Retina (tissue), 1 donor: Measurements from ENCODE around the gene LDB2.
A peak's percentile ranks its signal among the peaks of the same experiment; 100 is the strongest.

Experiments used
- DNase-seq: peaks from one replicate; pipeline ENCODE4 v3.0.0-alpha.2; 2016

The LDB2 gene

GRCh38 chr4:16627999-16628398 lies 270.4 kb downstream of the LDB2 start:
- no peak for DNase-seq

DNA sequence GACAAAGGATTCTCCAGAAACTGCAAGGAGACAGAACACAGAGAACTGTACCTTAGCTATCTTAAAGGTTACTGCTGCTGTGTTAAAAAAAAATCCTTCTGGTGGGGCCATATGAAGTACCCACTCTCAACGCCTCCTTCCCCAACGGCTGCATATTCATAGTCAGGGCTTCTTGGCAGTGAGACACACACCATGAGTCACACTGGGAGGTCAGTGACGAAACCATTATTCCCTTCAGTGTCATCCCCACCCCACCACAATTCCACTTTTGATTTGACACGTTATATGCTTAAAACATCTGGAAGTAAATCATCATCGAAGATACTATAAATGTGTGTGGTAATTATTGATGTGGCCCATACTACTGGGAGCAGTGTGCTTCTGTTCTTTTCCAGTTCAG lies 271.5 kb downstream of the LDB2 start:
- no peak for DNase-seq

GRCh38 chr4:16622826-16623225 lies 275.6 kb downstream of the LDB2 start:
- no peak for DNase-seq

- DNase-seq, result no peak
Measured at GRCh38 chr4:16617435-16617834, 281.0 kb downstream of the LDB2 start.

- peak; percentile 34 for DNase-seq
Measured at GRCh38 chr4:16617011-16617410, 281.4 kb downstream of the LDB2 start.

GRCh38 chr4:16609170-16609758 lies 289.2 kb downstream of the LDB2 start:
- no peak for DNase-seq

GRCh38 chr4:16608611-16609125 lies 289.8 kb downstream of the LDB2 start:
- no peak for DNase-seq

- DNase-seq, result no peak
Measured at GRCh38 chr4:16608123-16608522, 290.3 kb downstream of the LDB2 start.

- DNase-seq, result no peak
Measured at GRCh38 chr4:16607241-16608066, 291.0 kb downstream of the LDB2 start.

GRCh38 chr4:16606691-16607090 lies 291.8 kb downstream of the LDB2 start:
- DNase-seq, result no peak

- DNase-seq, result no peak
Measured at GRCh38 chr4:16603178-16603577, 295.3 kb downstream of the LDB2 start.

- DNase-seq, result no peak
Measured at GRCh38 chr4:16598597-16599206, 299.7 kb downstream of the LDB2 start.

- DNase-seq, result no peak
Measured at GRCh38 chr4:16597845-16598596, 300.4 kb downstream of the LDB2 start.

DNA sequence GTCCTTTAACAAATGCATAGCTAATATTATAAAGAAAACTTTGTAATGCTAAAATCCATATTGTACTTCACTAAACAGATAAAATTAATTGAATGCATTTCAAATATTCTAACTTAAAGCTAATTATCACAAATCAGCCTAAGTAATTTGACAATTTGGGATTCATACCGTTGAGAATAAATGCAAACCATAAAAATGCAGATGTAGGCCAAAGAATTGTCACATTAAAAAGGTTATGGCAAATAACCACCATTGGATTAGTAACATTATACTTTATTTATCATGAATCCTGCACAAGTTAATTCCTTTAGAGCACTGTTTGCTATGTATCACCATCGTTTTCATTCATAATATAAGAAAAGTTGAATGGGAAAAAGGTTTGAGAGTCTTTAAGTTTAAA lies 301.0 kb downstream of the LDB2 start:
- DNase-seq, result no peak

DNA sequence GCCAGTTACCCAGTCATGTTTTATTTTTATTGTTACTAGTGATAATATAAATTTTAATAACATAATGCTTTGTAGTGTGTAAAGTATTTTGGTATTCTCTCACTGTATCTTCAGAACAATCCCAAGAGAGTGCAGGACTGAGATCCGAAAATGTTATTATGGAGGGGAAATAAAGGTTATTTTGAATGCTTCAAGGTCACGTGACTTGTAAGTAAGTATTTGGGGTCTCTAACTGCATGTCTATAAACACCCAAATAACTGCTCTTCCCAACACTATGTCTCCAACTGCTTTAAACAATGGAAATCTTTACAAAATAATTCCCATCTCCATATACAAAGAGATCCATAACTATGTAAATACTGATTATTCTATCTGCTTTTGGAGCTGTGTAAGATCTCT lies 302.2 kb downstream of the LDB2 start:
- no peak for DNase-seq

DNA sequence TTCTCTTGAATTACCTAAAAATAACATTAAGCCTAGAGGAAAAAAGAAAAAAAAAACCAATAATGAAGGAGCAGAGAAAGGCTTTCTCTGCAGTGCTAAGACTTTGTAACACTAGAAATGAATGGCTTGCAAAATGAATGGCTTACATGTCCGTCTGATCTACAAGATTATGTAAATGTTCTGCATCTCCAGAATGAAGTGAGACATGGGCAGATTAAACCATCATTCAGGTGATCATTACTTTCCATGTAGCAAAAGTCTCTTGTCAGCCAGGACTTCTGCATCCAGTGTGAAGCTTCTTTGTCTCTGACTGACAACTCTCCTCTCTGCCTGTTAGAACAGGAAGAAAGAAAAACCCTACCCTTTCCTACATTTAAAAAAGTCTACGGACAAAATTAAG lies 304.3 kb downstream of the LDB2 start:
- no peak for DNase-seq

DNA sequence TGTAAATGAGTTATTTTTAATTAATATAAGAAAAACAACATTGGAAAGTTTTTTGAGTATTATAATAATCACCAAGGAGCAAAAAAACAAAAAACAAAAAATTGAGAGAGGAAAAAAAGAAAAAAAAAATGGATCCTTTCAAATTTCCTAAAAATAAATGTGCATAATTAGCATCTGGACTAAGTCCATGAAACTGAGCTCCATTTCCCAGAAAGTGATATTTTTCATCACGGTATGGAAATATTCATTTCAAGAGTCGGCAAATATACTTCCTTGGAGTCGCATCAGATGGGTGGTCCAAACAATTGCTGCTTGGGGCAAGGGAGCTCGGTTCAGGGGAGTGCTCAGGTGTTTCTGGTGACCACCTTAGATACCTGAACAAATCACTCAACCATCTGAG lies 305.1 kb downstream of the LDB2 start:
- no peak for DNase-seq

GRCh38 chr4:16591272-16591826 lies 307.1 kb downstream of the LDB2 start:
- no peak for DNase-seq

- no peak for DNase-seq
Measured at GRCh38 chr4:16590797-16591196, 307.6 kb downstream of the LDB2 start.

GRCh38 chr4:16588651-16589050 lies 309.8 kb downstream of the LDB2 start:
- DNase-seq, result no peak

- DNase-seq, result no peak
Measured at GRCh38 chr4:16588149-16588548, 310.3 kb downstream of the LDB2 start.

GRCh38 chr4:16585053-16585452 lies 313.4 kb downstream of the LDB2 start:
- no peak for DNase-seq

DNA sequence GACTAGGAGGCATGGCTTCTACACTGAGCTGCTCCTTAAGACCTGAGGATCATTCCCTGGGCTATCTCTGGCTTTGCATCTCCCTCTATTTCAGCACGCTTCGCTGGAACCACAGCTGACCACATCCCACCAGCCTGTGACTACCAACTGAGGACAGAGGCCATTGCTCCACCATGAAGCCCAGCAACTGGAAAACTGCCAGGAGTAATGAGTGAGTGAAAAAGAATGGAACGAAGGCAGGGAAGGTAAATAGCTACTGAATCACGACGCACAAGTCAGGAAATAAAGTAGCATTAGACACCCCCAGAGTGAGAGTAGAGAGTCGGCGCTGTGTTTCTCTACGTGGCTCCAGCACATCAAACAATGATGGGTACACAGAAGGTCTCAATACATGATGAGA lies 314.7 kb downstream of the LDB2 start:
- DNase-seq, result no peak
